Keratinocyte (primary cell): Measurements from ENCODE around the gene DIRAS1. TPM values are rescaled to one million over a fixed set of nuclear protein-coding genes. Genes with fewer than 3 reads are reported as not detected.

Experiments
- DNase-seq: peaks from one replicate; pipeline ENCODE4 v3.0.0-alpha.2; 2011; ENCODE audit warnings: low read depth, missing footprints, low spot score
- FAIRE-seq: peaks from 2 replicates; lab custom pipeline; 2011; peaks lifted over from hg19 to GRCh38; lab: Jason Lieb, UNC
- H2AFZ ChIP-seq: 2 replicates; pipeline ENCODE4 v1.6.0; 2012; ENCODE audit warnings: low read length, control low read depth, inconsistent platforms; ENCODE audit not compliant: control insufficient read depth
- H3K27ac ChIP-seq: 2 replicates; pipeline ENCODE4 v1.5.1; 2011; ENCODE audit warnings: low read length; ENCODE audit not compliant: control insufficient read depth, insufficient read depth
- H3K27me3 ChIP-seq: 3 replicates; pipeline ENCODE4 v1.6.0; 2011; ENCODE audit warnings: low read length; ENCODE audit not compliant: control insufficient read depth, insufficient read depth; ENCODE audit errors: extremely low read depth
- H3K36me3 ChIP-seq, 2 experiments: 2 replicates in 1 of 2; 3 replicates in 1 of 2; pipeline ENCODE4 v1.5.1; 2011; ENCODE audit warnings: low read length in 2 of 2, mild to moderate bottlenecking in 1 of 2; ENCODE audit not compliant: control insufficient read depth in 2 of 2, insufficient read depth in 2 of 2; ENCODE audit errors: extremely low read depth in 1 of 2
- H3K4me1 ChIP-seq: 3 replicates; pipeline ENCODE4 v1.5.1; 2011; ENCODE audit warnings: low read length; ENCODE audit not compliant: control insufficient read depth, insufficient read depth; ENCODE audit errors: extremely low read depth
- H3K4me2 ChIP-seq: 3 replicates; pipeline ENCODE4 v1.6.0; 2011; ENCODE audit warnings: low read depth, low read length; ENCODE audit not compliant: control insufficient read depth, insufficient read depth; ENCODE audit errors: extremely low read depth
- H3K4me3 ChIP-seq, 3 experiments: fragments of 200-600 bp in 1 of 3; sonication (generic) in 1 of 3; 2 replicates in 2 of 3; 3 replicates in 1 of 3; pipeline ENCODE4 v1.5.1; 2011 to 2016; ENCODE audit warnings: low read length in 3 of 3, mild to moderate bottlenecking in 3 of 3, control low read depth in 2 of 3, inconsistent platforms in 1 of 3, low read depth in 1 of 3, mixed read lengths in 1 of 3, mixed run types in 1 of 3, moderate library complexity in 1 of 3; ENCODE audit not compliant: control insufficient read depth in 2 of 3, insufficient read depth in 2 of 3; ENCODE audit errors: extremely low read depth in 1 of 3
- H3K79me2 ChIP-seq: 2 replicates; pipeline ENCODE4 v1.6.0; 2012; ENCODE audit warnings: low read length; ENCODE audit not compliant: control insufficient read depth, insufficient read depth
- H3K9ac ChIP-seq: 3 replicates; pipeline ENCODE4 v1.6.0; 2011; ENCODE audit warnings: low read length; ENCODE audit not compliant: control insufficient read depth, insufficient read depth; ENCODE audit errors: extremely low read depth
- H3K9me1 ChIP-seq: 3 replicates; pipeline ENCODE4 v1.6.0; 2011; ENCODE audit warnings: low read length; ENCODE audit not compliant: control insufficient read depth, insufficient read depth; ENCODE audit errors: extremely low read depth
- H3K9me3 ChIP-seq: 2 replicates; pipeline ENCODE4 v1.5.1; 2012; ENCODE audit warnings: low read depth, low read length; ENCODE audit not compliant: control insufficient read depth
- H4K20me1 ChIP-seq: 3 replicates; pipeline ENCODE4 v1.6.0; 2011; ENCODE audit warnings: low read length; ENCODE audit not compliant: control insufficient read depth, insufficient read depth; ENCODE audit errors: extremely low read depth
- EZH2 ChIP-seq: IDR thresholded peaks from one replicate; pipeline ENCODE4 v1.6.1; 2012; ENCODE audit warnings: inconsistent platforms, mild to moderate bottlenecking, low read length, moderate library complexity
- dilution Hi-C: fragments of 300-500 bp; cut with MboI; formaldehyde crosslinking; loops from one replicate; pipeline ENCODE4 v1.7.0; 2020; ENCODE audit warnings: low sequenced_read_pairs; ENCODE audit not compliant: extremely low pct_ligation_motif_present
- polyA plus RNA-seq, 5 experiments: library from polyadenylated mRNA; depleted of rRNA in 3 of 5; stranded (reverse) in 3 of 5; stranded (forward) in 1 of 5; unstranded in 1 of 5; fragments of >200 nt; gene quantifications; 1 replicate in 1 of 5; 2 replicates in 3 of 5; 3 replicates in 1 of 5; pipeline versions ENCODE4 v1.2.1 to v1.2.3, GENCODE V29; 2011 to 2012; ENCODE audit warnings: missing spikeins in 2 of 5, low read depth in 1 of 5, low replicate concordance in 1 of 5
- TF ChIP-seq, protein P1 (sequence below), 3 experiments: IDR thresholded peaks in 1 of 3; conservative IDR thresholded peaks in 1 of 3; optimal IDR thresholded peaks in 1 of 3; 2 replicates in 2 of 3; 3 replicates in 1 of 3; pipeline versions ENCODE3 to v1.5.1; 2011; ENCODE audit warnings: low read length in 3 of 3, mild to moderate bottlenecking in 3 of 3, moderate library complexity in 2 of 3, control low read depth in 1 of 3, inconsistent platforms in 1 of 3; ENCODE audit not compliant: insufficient read depth in 2 of 3; ENCODE audit errors: extremely low read depth in 1 of 3

DIRAS1 gene
- polyA plus RNA-seq, 1 donor (not counting 4 experiments of a cell fraction or from before 2014, with no cell fraction given): 0.10 TPM

DNA sequence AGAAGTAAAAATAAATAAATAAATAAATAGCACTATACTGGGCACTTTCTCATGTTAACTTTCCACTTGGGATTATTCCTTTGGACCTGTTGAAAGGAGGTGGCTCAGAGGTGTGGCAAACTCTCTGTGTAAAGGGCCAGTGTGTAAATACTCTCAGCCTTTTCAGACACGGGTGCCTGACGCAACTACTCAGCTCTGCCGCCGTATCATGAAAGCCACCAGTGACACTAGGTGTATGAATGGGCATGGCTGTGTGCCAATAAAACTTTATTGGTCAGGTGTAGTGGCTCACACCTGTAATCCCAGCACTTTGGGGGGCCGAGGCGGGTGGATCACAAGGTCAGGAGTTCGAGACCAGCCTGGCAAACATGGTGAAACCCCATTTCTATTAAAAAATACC is 38.8 kb upstream of the DIRAS1 start:
- H4K20me1 ChIP-seq: peaks cover 3% of the 10 kb centered on the region
- H3K4me1 ChIP-seq: no peaks in the 10 kb centered on the region
- H3K9me1 ChIP-seq: no peaks in the 10 kb centered on the region
- no peak for FAIRE-seq
- H3K27me3 ChIP-seq: no peaks in the 10 kb centered on the region
- no peak overlapping the region for H3K4me3 ChIP-seq
- H3K27ac ChIP-seq: no peak overlapping the region
- no peak overlapping the region for H2AFZ ChIP-seq
- no peak for TF ChIP-seq EZH2
- TF ChIP-seq, protein P1, sequence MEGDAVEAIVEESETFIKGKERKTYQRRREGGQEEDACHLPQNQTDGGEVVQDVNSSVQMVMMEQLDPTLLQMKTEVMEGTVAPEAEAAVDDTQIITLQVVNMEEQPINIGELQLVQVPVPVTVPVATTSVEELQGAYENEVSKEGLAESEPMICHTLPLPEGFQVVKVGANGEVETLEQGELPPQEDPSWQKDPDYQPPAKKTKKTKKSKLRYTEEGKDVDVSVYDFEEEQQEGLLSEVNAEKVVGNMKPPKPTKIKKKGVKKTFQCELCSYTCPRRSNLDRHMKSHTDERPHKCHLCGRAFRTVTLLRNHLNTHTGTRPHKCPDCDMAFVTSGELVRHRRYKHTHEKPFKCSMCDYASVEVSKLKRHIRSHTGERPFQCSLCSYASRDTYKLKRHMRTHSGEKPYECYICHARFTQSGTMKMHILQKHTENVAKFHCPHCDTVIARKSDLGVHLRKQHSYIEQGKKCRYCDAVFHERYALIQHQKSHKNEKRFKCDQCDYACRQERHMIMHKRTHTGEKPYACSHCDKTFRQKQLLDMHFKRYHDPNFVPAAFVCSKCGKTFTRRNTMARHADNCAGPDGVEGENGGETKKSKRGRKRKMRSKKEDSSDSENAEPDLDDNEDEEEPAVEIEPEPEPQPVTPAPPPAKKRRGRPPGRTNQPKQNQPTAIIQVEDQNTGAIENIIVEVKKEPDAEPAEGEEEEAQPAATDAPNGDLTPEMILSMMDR (optimal IDR thresholded peaks at IDR 0.05 in 1 of 3, IDR thresholded peaks at IDR 0.05 in 1 of 3, conservative IDR thresholded peaks at IDR 0.05 in 1 of 3; ENCODE audit: extremely low read depth in 1 of 3, insufficient read depth in 2 of 3, low read length in 3 of 3): no peak
- H3K9me3 ChIP-seq: no peaks in the 10 kb centered on the region
- H3K36me3 ChIP-seq: peaks cover 40 to 42% of the 10 kb centered on the region in 2 experiments
- no peak overlapping the region for H3K9ac ChIP-seq
- no peak overlapping the region for H3K4me2 ChIP-seq
- dilution Hi-C loops: no loop called here
- no peak for DNase-seq
- H3K79me2 ChIP-seq: no peaks in the 10 kb centered on the region

DNA sequence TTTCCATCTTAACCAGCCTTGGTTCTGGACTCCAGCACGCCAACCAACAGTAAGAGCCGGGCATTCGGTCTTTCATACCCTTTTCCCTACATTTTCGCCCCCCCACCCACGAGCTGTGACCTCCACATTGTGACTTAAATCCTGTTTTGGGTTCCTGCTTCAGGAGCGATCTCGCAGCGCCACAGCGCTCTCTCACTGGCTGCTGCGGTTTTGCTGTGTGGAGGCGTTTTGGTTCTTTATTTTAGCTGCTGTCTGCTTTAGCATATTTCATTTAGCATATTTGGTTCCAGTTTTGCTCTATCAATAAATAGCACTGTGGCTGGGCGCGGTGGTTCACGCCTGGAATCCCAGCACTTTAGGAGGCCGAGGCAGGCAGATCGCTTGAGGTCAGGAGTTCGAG is 38.2 kb upstream of the DIRAS1 start:
- Histone ChIP-seq H2AFZ (no peak overlapping the region), H3K4me3 (no peak overlapping the region), H3K79me2 (no peaks in the 10 kb centered on the region), H3K9ac (no peak overlapping the region), H3K36me3 (peaks cover 38 to 41% of the 10 kb centered on the region in 2 experiments), H3K4me1 (no peaks in the 10 kb centered on the region), H3K9me1 (no peaks in the 10 kb centered on the region), H4K20me1 (peaks cover 3% of the 10 kb centered on the region), H3K27ac (no peak overlapping the region), H3K4me2 (no peak overlapping the region), H3K9me3 (no peaks in the 10 kb centered on the region), H3K27me3 (no peaks in the 10 kb centered on the region)
- dilution Hi-C loops: no loop called here
- no peak for TF ChIP-seq EZH2
- TF ChIP-seq, protein P1 (optimal IDR thresholded peaks at IDR 0.05 in 1 of 3, IDR thresholded peaks at IDR 0.05 in 1 of 3, conservative IDR thresholded peaks at IDR 0.05 in 1 of 3; ENCODE audit: extremely low read depth in 1 of 3, insufficient read depth in 2 of 3, low read length in 3 of 3): no peak
- no peak for FAIRE-seq
- DNase-seq: no peak
